Measurements from ENCODE around the gene EDDM13.

EDDM13 gene

GRCh38 chr19:56317749-56318148, 45.2 kb downstream of the EDDM13 start:
- no peaks in the 10 kb centered on the region for H3K9me2 ChIP-seq (replicated peaks; ENCODE audit: insufficient read depth, low read length)
- H3K9ac ChIP-seq (ENCODE audit: low read length) = no peak overlapping the region
- TF ChIP-seq EZH2 (optimal IDR thresholded peaks at IDR 0.05; ENCODE audit: low read depth, low read length) (no peak), EZH2phosphoT487 (IDR thresholded peaks at IDR 0.05; ENCODE audit: low read length) (no peak)
- TF ChIP-seq, protein P1, sequence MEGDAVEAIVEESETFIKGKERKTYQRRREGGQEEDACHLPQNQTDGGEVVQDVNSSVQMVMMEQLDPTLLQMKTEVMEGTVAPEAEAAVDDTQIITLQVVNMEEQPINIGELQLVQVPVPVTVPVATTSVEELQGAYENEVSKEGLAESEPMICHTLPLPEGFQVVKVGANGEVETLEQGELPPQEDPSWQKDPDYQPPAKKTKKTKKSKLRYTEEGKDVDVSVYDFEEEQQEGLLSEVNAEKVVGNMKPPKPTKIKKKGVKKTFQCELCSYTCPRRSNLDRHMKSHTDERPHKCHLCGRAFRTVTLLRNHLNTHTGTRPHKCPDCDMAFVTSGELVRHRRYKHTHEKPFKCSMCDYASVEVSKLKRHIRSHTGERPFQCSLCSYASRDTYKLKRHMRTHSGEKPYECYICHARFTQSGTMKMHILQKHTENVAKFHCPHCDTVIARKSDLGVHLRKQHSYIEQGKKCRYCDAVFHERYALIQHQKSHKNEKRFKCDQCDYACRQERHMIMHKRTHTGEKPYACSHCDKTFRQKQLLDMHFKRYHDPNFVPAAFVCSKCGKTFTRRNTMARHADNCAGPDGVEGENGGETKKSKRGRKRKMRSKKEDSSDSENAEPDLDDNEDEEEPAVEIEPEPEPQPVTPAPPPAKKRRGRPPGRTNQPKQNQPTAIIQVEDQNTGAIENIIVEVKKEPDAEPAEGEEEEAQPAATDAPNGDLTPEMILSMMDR (IDR thresholded peaks at IDR 0.05; ENCODE audit: low read length) = no peak
- H3K36me3 ChIP-seq (replicated peaks; ENCODE audit: insufficient read depth, low read length) = no peaks in the 10 kb centered on the region
- 0 out of 2 replicates have a peak, but pooled peaks cover 5% of the 10 kb centered on the region for H3F3A ChIP-seq (ENCODE audit: insufficient read depth, low read length)
- H2AFZ ChIP-seq (ENCODE audit: low read length) = no peak overlapping the region
- H3K4me3 ChIP-seq (ENCODE audit: low read length) = no peak overlapping the region
- no peak overlapping the region for H3K27ac ChIP-seq (ENCODE audit: low read length)
- peaks cover 12% of the 10 kb centered on the region for H3K4me1 ChIP-seq (ENCODE audit: low read length)
- no peaks in the 10 kb centered on the region for H4K20me1 ChIP-seq (ENCODE audit: insufficient read depth, low read length)
- peaks cover 7% of the 10 kb centered on the region; the same call in 1 of the 2 replicates for H3K79me2 ChIP-seq (ENCODE audit: low read length)
- H3K9me3 ChIP-seq (replicated peaks; ENCODE audit: insufficient read depth, low read length) = no peaks in the 10 kb centered on the region
- no peaks in the 10 kb centered on the region for H3K27me3 ChIP-seq (replicated peaks; ENCODE audit: insufficient read depth, low read length)
- no peak overlapping the region for H3K4me2 ChIP-seq (ENCODE audit: low read depth, low read length)
- no peak for DNase-seq

DNA sequence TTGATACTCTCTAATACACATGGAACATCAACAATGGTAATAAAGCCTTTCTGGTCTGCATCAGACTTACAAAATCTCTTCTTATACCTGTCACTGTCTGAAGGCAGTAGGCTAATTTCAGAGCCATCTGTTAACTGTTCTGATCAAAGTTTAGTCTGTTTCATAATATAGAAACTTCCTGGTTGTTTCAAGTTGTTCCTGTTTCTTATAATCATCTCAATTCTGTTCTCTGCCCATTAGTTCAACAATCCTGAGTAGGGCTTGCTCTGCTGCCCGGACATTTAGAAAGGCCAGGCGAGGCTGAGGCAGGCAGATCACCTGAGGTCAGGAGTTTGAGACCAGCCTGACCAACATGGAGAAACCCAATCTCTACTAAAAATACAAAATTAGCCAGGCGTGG, 47.4 kb downstream of the EDDM13 start:
- H3K27me3 ChIP-seq (replicated peaks; ENCODE audit: insufficient read depth, low read length) = no peaks in the 10 kb centered on the region
- no peaks in the 10 kb centered on the region for H3K79me2 ChIP-seq (ENCODE audit: low read length)
- H3K9ac ChIP-seq (ENCODE audit: low read length) = no peak overlapping the region
- no peak overlapping the region for H3K4me3 ChIP-seq (ENCODE audit: low read length)
- no peak overlapping the region for H3K4me2 ChIP-seq (ENCODE audit: low read depth, low read length)
- H3K9me3 ChIP-seq (replicated peaks; ENCODE audit: insufficient read depth, low read length) = no peaks in the 10 kb centered on the region
- H3K9me2 ChIP-seq (replicated peaks; ENCODE audit: insufficient read depth, low read length) = no peaks in the 10 kb centered on the region
- no peak overlapping the region for H2AFZ ChIP-seq (ENCODE audit: low read length)
- TF ChIP-seq, protein P1 (IDR thresholded peaks at IDR 0.05; ENCODE audit: low read length) = no peak
- TF ChIP-seq EZH2 (optimal IDR thresholded peaks at IDR 0.05; ENCODE audit: low read depth, low read length) (no peak), EZH2phosphoT487 (IDR thresholded peaks at IDR 0.05; ENCODE audit: low read length) (no peak)
- no peak overlapping the region for H3K27ac ChIP-seq (ENCODE audit: low read length)
- H3K36me3 ChIP-seq (replicated peaks; ENCODE audit: insufficient read depth, low read length) = no peaks in the 10 kb centered on the region
- no peak for DNase-seq
- H3F3A ChIP-seq (ENCODE audit: insufficient read depth, low read length) = no peaks in the 10 kb centered on the region
- H3K4me1 ChIP-seq (ENCODE audit: low read length) = peaks cover 6% of the 10 kb centered on the region; the same call in 1 of the 2 replicates
- no peaks in the 10 kb centered on the region for H4K20me1 ChIP-seq (ENCODE audit: insufficient read depth, low read length)

GRCh38 chr19:56321254-56321988, 48.9 kb downstream of the EDDM13 start:
- Histone ChIP-seq H4K20me1 (ENCODE audit: insufficient read depth, low read length) (no peaks in the 10 kb centered on the region), H3K36me3 (replicated peaks; ENCODE audit: insufficient read depth, low read length) (no peaks in the 10 kb centered on the region), H3K27ac (ENCODE audit: low read length) (no peak overlapping the region), H3K4me2 (ENCODE audit: low read depth, low read length) (no peak overlapping the region), H3K79me2 (ENCODE audit: low read length) (no peaks in the 10 kb centered on the region), H2AFZ (ENCODE audit: low read length) (peak overlapping the region; percentile 17; the same call in 1 of the 2 replicates), H3K9ac (ENCODE audit: low read length) (no peak overlapping the region), H3K27me3 (replicated peaks; ENCODE audit: insufficient read depth, low read length) (no peaks in the 10 kb centered on the region), H3K4me1 (ENCODE audit: low read length) (no peaks in the 10 kb centered on the region), H3K9me3 (replicated peaks; ENCODE audit: insufficient read depth, low read length) (no peaks in the 10 kb centered on the region), H3K4me3 (ENCODE audit: low read length) (no peak overlapping the region), H3F3A (ENCODE audit: insufficient read depth, low read length) (no peaks in the 10 kb centered on the region), H3K9me2 (replicated peaks; ENCODE audit: insufficient read depth, low read length) (no peaks in the 10 kb centered on the region)
- no peak for DNase-seq
- TF ChIP-seq EZH2phosphoT487 (IDR thresholded peaks at IDR 0.05; ENCODE audit: low read length) (no peak), EZH2 (optimal IDR thresholded peaks at IDR 0.05; ENCODE audit: low read depth, low read length) (no peak)
- TF ChIP-seq, protein P1 (IDR thresholded peaks at IDR 0.05; ENCODE audit: low read length) = no peak

All from MM.1S (cell line).